Measurements from ENCODE around the gene CFAP77. TPM values are rescaled to one million over a fixed set of nuclear protein-coding genes. Genes with fewer than 3 reads are reported as not detected.

The CFAP77 gene
- polyA plus RNA-seq, 3 donors, result not detected

DNA sequence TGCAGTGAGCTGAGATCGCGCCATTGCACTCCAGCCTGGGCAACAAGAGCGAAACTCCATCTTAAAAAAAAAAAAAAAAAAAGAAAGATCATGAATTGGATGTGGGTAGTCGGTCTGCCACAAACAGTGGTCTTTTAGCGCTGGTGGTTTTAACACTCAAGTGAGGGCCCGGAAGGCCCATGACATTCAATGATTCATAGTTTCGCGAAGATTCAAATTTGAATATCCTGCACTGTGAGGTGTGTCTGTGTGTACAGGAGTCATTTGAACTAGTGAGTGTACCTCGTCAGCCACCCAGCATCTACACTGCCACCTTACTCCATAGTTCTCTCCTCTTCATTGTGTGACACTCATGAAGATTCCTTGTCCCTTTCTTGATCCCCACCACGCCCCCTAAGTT, 41.3 kb downstream of the CFAP77 start:
- no peak overlapping the region for H3K9ac ChIP-seq (ENCODE audit: insufficient read depth, low read length, poor library complexity, severe bottlenecking)
- whole genome bisulfite sequencing (ENCODE audit: insufficient coverage), result 57% methylated on average over 4 of the region's 10 CpGs
- H3K4me3 Mint-ChIP-seq, result no peak overlapping the region
- H3K9me3 ChIP-seq (replicated peaks in 1 of 2; ENCODE audit: control insufficient read depth in 1 of 2, insufficient read depth in 1 of 2, low read length in 2 of 2), result no peaks in the 10 kb centered on the region
- peaks cover 9% of the 10 kb centered on the region in 3 donors for H3K27me3 Mint-ChIP-seq (ENCODE audit: low read depth in 3 of 3)
- H4K20me1 ChIP-seq (ENCODE audit: insufficient read depth, low read length), result no peaks in the 10 kb centered on the region
- H3K36me3 ChIP-seq (replicated peaks in 1 of 2; ENCODE audit: control insufficient read depth in 1 of 2, insufficient read depth in 2 of 2, low read length in 2 of 2), result no peaks in the 10 kb centered on the region
- no peaks in the 10 kb centered on the region for H3K9me3 Mint-ChIP-seq
- intact Hi-C loops (cut with micrococcal nuclease), result no loop called here
- no peak overlapping the region for H3K27ac ChIP-seq (ENCODE audit: low read depth in 1 of 2, low read length in 2 of 2)
- no peaks in the 10 kb centered on the region for H3K79me2 ChIP-seq (ENCODE audit: insufficient read depth, low read length)
- H3K36me3 Mint-ChIP-seq, result no peaks in the 10 kb centered on the region
- H3K27ac Mint-ChIP-seq, result no peak overlapping the region
- no peaks in the 10 kb centered on the region for H3K4me1 ChIP-seq (ENCODE audit: control insufficient read depth in 1 of 2, insufficient read depth in 2 of 2, low read length in 2 of 2)
- DNase-seq, result no peak
- no peaks in the 10 kb centered on the region for H3K4me1 Mint-ChIP-seq
- H2AFZ ChIP-seq (ENCODE audit: insufficient read depth, low read depth, low read length, poor library complexity, severe bottlenecking), result no peak overlapping the region
- no peak overlapping the region for H3K4me2 ChIP-seq (replicated peaks; ENCODE audit: extremely low read depth, low read length, poor library complexity, severe bottlenecking)
- H3K4me3 ChIP-seq (replicated peaks in 1 of 3; ENCODE audit: low read depth in 2 of 3, low read length in 3 of 3), result no peak overlapping the region
- H3K27me3 ChIP-seq (ENCODE audit: control insufficient read depth in 2 of 2, insufficient read depth in 2 of 2, low read length in 2 of 2), result no peaks in the 10 kb centered on the region
- TF ChIP-seq, protein P1, sequence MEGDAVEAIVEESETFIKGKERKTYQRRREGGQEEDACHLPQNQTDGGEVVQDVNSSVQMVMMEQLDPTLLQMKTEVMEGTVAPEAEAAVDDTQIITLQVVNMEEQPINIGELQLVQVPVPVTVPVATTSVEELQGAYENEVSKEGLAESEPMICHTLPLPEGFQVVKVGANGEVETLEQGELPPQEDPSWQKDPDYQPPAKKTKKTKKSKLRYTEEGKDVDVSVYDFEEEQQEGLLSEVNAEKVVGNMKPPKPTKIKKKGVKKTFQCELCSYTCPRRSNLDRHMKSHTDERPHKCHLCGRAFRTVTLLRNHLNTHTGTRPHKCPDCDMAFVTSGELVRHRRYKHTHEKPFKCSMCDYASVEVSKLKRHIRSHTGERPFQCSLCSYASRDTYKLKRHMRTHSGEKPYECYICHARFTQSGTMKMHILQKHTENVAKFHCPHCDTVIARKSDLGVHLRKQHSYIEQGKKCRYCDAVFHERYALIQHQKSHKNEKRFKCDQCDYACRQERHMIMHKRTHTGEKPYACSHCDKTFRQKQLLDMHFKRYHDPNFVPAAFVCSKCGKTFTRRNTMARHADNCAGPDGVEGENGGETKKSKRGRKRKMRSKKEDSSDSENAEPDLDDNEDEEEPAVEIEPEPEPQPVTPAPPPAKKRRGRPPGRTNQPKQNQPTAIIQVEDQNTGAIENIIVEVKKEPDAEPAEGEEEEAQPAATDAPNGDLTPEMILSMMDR (IDR thresholded peaks at IDR 0.05), result no peak

DNA sequence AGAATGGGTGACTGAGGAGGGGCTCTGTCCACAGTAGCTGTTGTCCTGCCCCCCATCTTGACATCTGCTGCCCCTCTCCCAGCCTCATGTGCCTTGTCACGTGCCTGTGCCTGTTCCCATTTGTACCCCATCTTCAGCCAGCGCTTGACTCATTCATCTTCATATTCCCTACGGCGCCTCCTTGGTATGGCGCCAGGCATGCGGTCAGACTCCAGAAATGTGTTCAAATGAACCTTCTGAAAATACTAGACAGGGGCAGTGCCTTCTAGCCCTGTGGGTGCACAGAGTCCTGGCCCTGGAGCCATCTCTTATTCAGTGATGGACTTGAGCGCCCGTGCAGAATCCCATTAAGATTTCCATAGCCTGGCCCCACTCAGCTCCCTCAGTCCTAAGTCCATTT, 46.2 kb downstream of the CFAP77 start:
- Histone ChIP-seq H3K9me3 (replicated peaks in 1 of 2; ENCODE audit: control insufficient read depth in 1 of 2, insufficient read depth in 1 of 2, low read length in 2 of 2) (no peaks in the 10 kb centered on the region), H4K20me1 (ENCODE audit: insufficient read depth, low read length) (no peaks in the 10 kb centered on the region), H3K79me2 (ENCODE audit: insufficient read depth, low read length) (no peaks in the 10 kb centered on the region), H3K9ac (ENCODE audit: insufficient read depth, low read length, poor library complexity, severe bottlenecking) (no peak overlapping the region), H3K27me3 (ENCODE audit: control insufficient read depth in 2 of 2, insufficient read depth in 2 of 2, low read length in 2 of 2) (no peaks in the 10 kb centered on the region), H3K36me3 (replicated peaks in 1 of 2; ENCODE audit: control insufficient read depth in 1 of 2, insufficient read depth in 2 of 2, low read length in 2 of 2) (no peaks in the 10 kb centered on the region), H2AFZ (ENCODE audit: insufficient read depth, low read depth, low read length, poor library complexity, severe bottlenecking) (no peak overlapping the region), H3K4me2 (replicated peaks; ENCODE audit: extremely low read depth, low read length, poor library complexity, severe bottlenecking) (no peak overlapping the region), H3K27ac (ENCODE audit: low read depth in 1 of 2, low read length in 2 of 2) (no peak overlapping the region), H3K4me1 (ENCODE audit: control insufficient read depth in 1 of 2, insufficient read depth in 2 of 2, low read length in 2 of 2) (no peaks in the 10 kb centered on the region), H3K4me3 (replicated peaks in 1 of 3; ENCODE audit: low read depth in 2 of 3, low read length in 3 of 3) (no peak overlapping the region)
- Mint-ChIP-seq H3K4me1 (no peaks in the 10 kb centered on the region), H3K27me3 (ENCODE audit: low read depth in 3 of 3) (peaks cover 5 to 8% (median 6%) of the 10 kb centered on the region in 3 donors), H3K27ac (no peak overlapping the region), H3K36me3 (no peaks in the 10 kb centered on the region), H3K9me3 (no peaks in the 10 kb centered on the region), H3K4me3 (peak overlapping the region in 1 of 2 donors; percentile 14)
- intact Hi-C loops (cut with micrococcal nuclease), result no loop called here
- TF ChIP-seq, protein P1 (IDR thresholded peaks at IDR 0.05), result no peak
- DNase-seq, result no peak
- 82% methylated on average over 8 of the region's 8 CpGs for WGBS (ENCODE audit: insufficient coverage)
